GM19023 (cell line): ENCODE measurements around the gene TSHR.
"Not testable (repeated sequence)": the region's sequence is repeated elsewhere in the genome, so short reads cannot be mapped to it uniquely, and the experiment has no call there.

Experiments used
- ATAC-seq: cut with Tn5 transposase; IDR thresholded peaks from one replicate; pipeline ENCODE4 v1.9.1; 2021; ENCODE audit warnings: mild to moderate bottlenecking, moderate library complexity; ENCODE audit not compliant: unreplicated experiment

Gene TSHR

GRCh38 chr14:80992580-80992979 lies 37.2 kb downstream of the TSHR start:
- no peak for ATAC-seq

GRCh38 chr14:80996049-80996901 lies 40.9 kb downstream of the TSHR start:
- peak; percentile 89 for ATAC-seq

GRCh38 chr14:81001447-81001846 lies 46.0 kb downstream of the TSHR start:
- ATAC-seq = no peak

- ATAC-seq = no peak
Measured at GRCh38 chr14:81004575-81004974, 49.2 kb downstream of the TSHR start.

GRCh38 chr14:81005540-81006228 lies 50.3 kb downstream of the TSHR start:
- no peak for ATAC-seq

- no peak for ATAC-seq
Measured at GRCh38 chr14:81006266-81006665, 50.8 kb downstream of the TSHR start.

- no peak for ATAC-seq
Measured at GRCh38 chr14:81007131-81007530, 51.7 kb downstream of the TSHR start.

GRCh38 chr14:81009346-81009745 lies 53.9 kb downstream of the TSHR start:
- ATAC-seq = no peak

- ATAC-seq = no peak
Measured at GRCh38 chr14:81018251-81018650, 62.8 kb downstream of the TSHR start.

GRCh38 chr14:81018684-81019083 lies 63.3 kb downstream of the TSHR start:
- no peak for ATAC-seq

GRCh38 chr14:81019113-81019512 lies 63.7 kb downstream of the TSHR start:
- ATAC-seq = not testable (repeated sequence)

- ATAC-seq = no peak
Measured at GRCh38 chr14:81023095-81023710, 67.8 kb downstream of the TSHR start.

- ATAC-seq = no peak
Measured at GRCh38 chr14:81028461-81028860, 73.0 kb downstream of the TSHR start.

- ATAC-seq = no peak
Measured at GRCh38 chr14:81031488-81031887, 76.1 kb downstream of the TSHR start.

- no peak for ATAC-seq
Measured at GRCh38 chr14:81033698-81034240, 78.3 kb downstream of the TSHR start.

- no peak for ATAC-seq
Measured at GRCh38 chr14:81042438-81042837, 87.0 kb downstream of the TSHR start.

- ATAC-seq = no peak
Measured at GRCh38 chr14:81051547-81051946, 96.1 kb downstream of the TSHR start.

GRCh38 chr14:81054057-81054456 lies 98.6 kb downstream of the TSHR start:
- not testable (repeated sequence) for ATAC-seq

- ATAC-seq = no peak
Measured at GRCh38 chr14:81055971-81056370, 100.5 kb downstream of the TSHR start.

GRCh38 chr14:81062380-81062779 lies 107.0 kb downstream of the TSHR start:
- ATAC-seq = no peak

- ATAC-seq = peak; percentile 74
Measured at GRCh38 chr14:81062816-81063215, 107.4 kb downstream of the TSHR start.
